GM13976 (cell line): ENCODE results near the gene ATP2B2.

Source experiments
- DNase-seq: peaks from one replicate; pipeline ENCODE4 v3.0.0; 2012; ENCODE audit warnings: low spot score
- CTCF ChIP-seq: IDR thresholded peaks from 2 replicates; pipeline ENCODE4 v1.5.1; 2012; ENCODE audit warnings: borderline replicate concordance, mild to moderate bottlenecking; ENCODE audit not compliant: insufficient read depth; ENCODE audit errors: extremely low read depth, missing control alignments, control extremely low read depth
- in situ Hi-C: fragments of 300-500 bp; cut with MboI; formaldehyde crosslinking; loops from one replicate; pipeline ENCODE4 v1.12.0; 2022; ENCODE audit warnings: low sequenced_read_pairs, mixed read lengths, inconsistent platforms; ENCODE audit not compliant: unreplicated experiment

The ATP2B2 gene

GRCh38 chr3:10394491-10395025 is 110.8 kb downstream of the ATP2B2 start:
- in situ Hi-C loops = no loop called here
- no peak for DNase-seq
- no peak for TF ChIP-seq CTCF

- TF ChIP-seq CTCF = no peak
- no peak for DNase-seq
- in situ Hi-C loops = no loop called here
Observed at GRCh38 chr3:10393514-10393913, 111.9 kb downstream of the ATP2B2 start.

- in situ Hi-C loops = no loop called here
- DNase-seq = no peak
- no peak for TF ChIP-seq CTCF
Observed at GRCh38 chr3:10392906-10393461, 112.4 kb downstream of the ATP2B2 start.

DNA sequence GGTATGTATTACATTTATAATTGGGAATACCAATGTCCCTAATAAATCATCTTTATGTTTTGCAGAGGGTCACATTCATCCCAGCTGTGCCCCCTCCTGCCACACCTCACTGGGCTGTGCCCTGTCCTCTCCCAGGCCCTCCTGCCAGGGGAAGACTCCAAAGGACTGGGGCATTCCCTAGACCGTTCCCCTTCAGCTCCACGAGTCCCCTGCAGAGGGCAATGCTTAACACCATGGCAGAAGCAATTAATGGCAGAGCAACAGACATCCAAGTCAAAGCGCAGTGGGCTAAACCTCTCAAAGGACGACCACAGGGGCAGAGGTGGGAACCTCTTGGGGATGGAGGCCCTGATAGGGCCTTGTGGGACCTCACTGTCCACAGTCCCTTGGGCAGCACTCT is 113.1 kb downstream of the ATP2B2 start:
- in situ Hi-C loops = no loop called here
- DNase-seq = no peak
- TF ChIP-seq CTCF = no peak

DNA sequence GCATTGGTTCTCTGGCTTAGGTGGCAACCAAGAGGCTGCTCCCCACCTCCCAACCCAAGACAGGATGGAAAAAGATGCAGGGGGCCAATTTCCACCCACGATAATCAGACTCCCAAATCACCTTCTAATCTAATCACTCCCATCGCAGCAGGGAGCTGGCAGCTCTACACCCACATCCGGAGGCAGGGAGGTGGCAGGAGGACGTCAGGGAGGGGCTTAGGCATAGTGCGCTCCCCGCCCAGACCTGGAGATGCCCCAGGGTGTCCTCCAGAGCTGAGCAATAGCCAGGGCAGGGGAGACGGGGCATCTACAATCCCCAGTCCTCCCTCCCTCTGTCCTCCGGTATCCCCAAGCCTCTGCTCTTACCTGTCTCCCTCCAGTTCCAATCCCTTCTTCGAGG is 114.0 kb downstream of the ATP2B2 start:
- no peak for TF ChIP-seq CTCF
- in situ Hi-C loops = no loop called here
- DNase-seq = no peak

DNA sequence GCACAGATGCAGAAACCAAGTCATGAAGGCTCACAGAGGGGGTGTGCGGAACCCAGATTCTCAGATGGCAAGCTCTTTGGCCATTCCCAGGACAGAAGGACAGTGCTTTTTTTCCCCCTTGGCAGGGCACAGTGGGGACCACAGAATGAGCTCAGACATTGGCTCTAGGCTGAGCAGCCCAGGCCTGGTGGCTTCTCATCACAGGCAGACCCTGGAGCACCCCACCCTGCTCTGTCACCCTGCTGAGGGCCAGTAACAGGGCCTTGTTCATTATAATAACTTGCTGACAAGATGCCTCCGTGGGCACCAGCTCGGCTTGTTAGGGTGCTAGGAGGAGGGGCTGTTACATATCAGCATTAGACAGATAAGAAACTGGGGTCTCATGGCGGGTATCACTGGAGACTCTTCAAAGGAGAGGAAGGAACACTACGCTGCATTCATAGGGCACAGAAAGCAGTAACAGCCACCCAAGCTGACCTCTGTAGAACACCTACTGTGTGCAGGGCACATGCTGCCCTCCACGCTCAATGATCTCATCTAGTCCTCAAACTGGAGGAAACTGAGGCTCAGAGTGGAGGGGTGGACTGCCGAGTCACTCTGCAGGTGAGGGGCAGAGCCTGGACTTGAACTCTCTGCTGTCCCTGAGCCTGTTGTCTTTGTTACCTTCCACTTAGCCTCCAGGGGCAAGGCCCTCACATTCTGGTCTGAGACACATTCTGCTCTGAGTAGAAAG is 114.6 kb downstream of the ATP2B2 start:
- in situ Hi-C loops = no loop called here
- DNase-seq = no peak
- no peak for TF ChIP-seq CTCF
